HG03439 (cell line): ENCODE data around the gene GSDMA.
"Not testable (repeated sequence)": the region's sequence is repeated elsewhere in the genome, so short reads cannot be mapped to it uniquely, and the experiment has no call there.

Experiments used
- ATAC-seq: cut with Tn5 transposase; IDR thresholded peaks from one replicate; pipeline ENCODE4 v1.9.1; 2021; ENCODE audit warnings: mild to moderate bottlenecking, moderate library complexity; ENCODE audit not compliant: unreplicated experiment

Gene GSDMA

GRCh38 chr17:39996162-39996561 lies 33.4 kb downstream of the GSDMA start:
- no peak for ATAC-seq

GRCh38 chr17:39996800-39997199 lies 34.0 kb downstream of the GSDMA start:
- no peak for ATAC-seq

- ATAC-seq, result no peak
Measured at GRCh38 chr17:39997543-39997942, 34.7 kb downstream of the GSDMA start.

GRCh38 chr17:39999067-39999466 lies 36.3 kb downstream of the GSDMA start:
- ATAC-seq, result no peak

GRCh38 chr17:40000161-40000560 lies 37.4 kb downstream of the GSDMA start:
- ATAC-seq, result no peak

DNA sequence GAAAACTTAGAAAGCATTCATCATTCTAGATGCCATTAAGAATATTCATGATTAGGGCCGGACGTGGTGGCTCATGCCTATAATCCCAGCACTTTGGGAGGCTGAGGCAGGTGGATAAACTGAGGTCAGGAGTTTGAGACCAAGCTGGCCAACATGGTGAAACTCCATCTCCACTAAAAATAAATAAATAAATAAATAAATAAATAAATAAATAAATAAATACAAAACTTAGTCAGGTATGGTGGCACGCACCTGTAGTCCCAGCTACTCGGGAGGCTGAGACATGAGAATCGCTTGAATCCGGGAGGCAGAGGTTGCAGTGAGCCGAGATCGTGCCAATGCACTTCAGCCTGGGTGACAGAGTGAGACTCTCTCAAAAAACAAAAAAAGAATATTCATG lies 38.5 kb downstream of the GSDMA start:
- ATAC-seq, result not testable (repeated sequence)

- ATAC-seq, result no peak
Measured at GRCh38 chr17:40004072-40004471, 41.3 kb downstream of the GSDMA start.

DNA sequence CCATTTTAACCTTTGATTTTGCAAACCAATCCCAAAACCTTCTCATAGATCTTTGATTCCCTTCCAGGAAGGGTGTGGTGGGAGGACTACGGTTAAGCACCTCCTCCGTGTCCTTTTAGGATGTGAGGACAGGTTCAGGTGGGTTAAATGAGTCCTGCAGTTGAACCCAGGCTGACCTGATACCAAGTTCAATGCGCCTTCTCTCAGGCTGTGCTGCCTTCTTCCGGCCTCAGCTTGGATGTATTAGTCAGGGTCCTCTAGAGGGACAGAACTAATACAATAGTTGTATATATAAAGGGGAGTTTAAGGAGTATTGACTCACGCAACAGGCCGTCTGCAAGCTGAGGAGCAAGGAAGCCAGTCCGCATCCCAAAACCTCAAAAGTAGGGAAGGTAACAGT lies 41.9 kb downstream of the GSDMA start:
- ATAC-seq, result no peak

- no peak for ATAC-seq
Measured at GRCh38 chr17:40005520-40005919, 42.7 kb downstream of the GSDMA start.

DNA sequence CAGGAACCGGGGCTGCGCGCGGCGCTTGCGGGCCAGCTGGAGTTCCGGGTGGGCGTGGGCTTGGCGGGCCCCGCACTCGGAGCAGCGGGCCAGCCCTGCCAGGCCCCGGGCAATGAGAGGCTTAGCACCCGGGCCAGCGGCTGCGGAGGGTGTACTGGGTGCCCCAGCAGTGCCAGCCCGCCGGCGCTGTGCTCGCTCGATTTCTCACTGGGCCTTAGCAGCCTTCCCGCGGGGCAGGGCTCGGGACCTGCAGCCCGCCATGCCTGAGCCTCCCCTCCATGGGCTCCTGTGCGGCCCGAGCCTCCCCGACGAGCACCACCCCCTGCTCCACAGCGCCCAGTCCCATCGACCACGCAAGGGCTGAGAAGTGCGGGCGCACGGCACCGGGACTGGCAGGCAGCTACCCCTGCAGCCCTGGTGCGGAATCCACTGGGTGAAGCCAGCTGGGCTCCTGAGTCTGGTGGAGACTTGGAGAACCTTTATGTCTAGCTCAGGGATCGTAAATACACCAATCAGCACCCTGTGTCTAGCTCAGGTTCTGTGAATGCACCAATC lies 48.2 kb downstream of the GSDMA start:
- not testable (repeated sequence) for ATAC-seq

GRCh38 chr17:40012017-40012647 lies 49.3 kb downstream of the GSDMA start:
- not testable (repeated sequence) for ATAC-seq

DNA sequence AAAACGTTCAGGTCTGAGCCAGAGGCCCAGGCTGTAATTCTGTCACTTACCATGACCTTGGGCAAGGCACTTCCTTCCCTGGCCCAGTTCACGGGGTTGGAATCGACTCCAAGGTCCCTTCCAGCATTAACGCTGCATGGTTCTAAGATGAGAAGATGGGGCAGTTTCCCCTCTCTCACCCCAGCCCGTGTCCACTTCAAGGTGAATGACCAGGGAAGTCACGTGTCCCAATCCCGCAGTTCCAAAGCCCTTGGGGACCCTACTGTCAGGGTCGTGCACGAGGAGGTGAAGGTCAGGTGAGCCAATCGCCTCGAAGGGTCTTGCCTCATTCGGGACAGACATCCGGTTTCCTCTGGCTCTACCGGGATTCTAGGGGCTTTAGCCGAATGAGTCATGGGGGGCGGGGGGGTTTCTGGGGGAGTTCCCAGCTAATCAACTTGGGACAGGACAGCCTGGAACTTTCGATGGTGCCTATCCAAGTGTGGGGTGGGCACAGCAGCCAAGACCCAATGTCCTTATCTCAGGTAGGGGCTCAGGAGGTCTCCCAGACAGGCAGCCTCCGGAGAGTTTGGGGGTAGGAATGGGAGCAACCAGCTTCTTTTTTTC lies 51.7 kb downstream of the GSDMA start:
- ATAC-seq, result no peak

GRCh38 chr17:40015005-40015997 lies 52.5 kb downstream of the GSDMA start, which contains the start of gene CSF3:
CSF3 (plus strand) TSS chr17:40015440; CDS start chr17:40015475, 35 bp downstream.
- ATAC-seq, result no peak

DNA sequence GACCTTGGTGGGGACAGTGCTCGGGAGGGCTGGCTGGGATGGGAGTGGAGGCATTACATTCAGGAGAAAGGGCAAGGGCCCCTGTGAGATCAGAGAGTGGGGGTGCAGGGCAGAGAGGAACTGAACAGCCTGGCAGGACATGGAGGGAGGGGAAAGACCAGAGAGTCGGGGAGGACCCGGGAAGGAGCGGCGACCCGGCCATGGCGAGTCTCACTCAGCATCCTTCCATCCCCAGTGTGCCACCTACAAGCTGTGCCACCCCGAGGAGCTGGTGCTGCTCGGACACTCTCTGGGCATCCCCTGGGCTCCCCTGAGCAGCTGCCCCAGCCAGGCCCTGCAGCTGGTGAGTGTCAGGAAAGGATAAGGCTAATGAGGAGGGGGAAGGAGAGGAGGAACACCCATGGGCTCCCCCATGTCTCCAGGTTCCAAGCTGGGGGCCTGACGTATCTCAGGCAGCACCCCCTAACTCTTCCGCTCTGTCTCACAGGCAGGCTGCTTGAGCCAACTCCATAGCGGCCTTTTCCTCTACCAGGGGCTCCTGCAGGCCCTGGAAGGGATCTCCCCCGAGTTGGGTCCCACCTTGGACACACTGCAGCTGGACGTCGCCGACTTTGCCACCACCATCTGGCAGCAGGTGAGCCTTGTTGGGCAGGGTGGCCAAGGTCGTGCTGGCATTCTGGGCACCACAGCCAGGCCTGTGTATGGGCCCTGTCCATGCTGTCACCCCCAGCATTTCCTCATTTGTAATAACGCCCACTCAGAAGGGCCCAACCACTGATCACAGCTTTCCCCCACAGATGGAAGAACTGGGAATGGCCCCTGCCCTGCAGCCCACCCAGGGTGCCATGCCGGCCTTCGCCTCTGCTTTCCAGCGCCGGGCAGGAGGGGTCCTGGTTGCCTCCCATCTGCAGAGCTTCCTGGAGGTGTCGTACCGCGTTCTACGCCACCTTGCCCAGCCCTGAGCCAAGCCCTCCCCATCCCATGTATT lies 53.5 kb downstream of the GSDMA start:
- ATAC-seq, result no peak

DNA sequence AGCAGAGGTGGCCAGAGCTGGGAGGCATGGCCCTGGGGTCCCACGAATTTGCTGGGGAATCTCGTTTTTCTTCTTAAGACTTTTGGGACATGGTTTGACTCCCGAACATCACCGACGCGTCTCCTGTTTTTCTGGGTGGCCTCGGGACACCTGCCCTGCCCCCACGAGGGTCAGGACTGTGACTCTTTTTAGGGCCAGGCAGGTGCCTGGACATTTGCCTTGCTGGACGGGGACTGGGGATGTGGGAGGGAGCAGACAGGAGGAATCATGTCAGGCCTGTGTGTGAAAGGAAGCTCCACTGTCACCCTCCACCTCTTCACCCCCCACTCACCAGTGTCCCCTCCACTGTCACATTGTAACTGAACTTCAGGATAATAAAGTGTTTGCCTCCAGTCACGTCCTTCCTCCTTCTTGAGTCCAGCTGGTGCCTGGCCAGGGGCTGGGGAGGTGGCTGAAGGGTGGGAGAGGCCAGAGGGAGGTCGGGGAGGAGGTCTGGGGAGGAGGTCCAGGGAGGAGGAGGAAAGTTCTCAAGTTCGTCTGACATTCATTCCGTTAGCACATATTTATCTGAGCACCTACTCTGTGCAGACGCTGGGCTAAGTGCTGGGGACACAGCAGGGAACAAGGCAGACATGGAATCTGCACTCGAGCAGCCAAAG lies 54.7 kb downstream of the GSDMA start:
- no peak for ATAC-seq

DNA sequence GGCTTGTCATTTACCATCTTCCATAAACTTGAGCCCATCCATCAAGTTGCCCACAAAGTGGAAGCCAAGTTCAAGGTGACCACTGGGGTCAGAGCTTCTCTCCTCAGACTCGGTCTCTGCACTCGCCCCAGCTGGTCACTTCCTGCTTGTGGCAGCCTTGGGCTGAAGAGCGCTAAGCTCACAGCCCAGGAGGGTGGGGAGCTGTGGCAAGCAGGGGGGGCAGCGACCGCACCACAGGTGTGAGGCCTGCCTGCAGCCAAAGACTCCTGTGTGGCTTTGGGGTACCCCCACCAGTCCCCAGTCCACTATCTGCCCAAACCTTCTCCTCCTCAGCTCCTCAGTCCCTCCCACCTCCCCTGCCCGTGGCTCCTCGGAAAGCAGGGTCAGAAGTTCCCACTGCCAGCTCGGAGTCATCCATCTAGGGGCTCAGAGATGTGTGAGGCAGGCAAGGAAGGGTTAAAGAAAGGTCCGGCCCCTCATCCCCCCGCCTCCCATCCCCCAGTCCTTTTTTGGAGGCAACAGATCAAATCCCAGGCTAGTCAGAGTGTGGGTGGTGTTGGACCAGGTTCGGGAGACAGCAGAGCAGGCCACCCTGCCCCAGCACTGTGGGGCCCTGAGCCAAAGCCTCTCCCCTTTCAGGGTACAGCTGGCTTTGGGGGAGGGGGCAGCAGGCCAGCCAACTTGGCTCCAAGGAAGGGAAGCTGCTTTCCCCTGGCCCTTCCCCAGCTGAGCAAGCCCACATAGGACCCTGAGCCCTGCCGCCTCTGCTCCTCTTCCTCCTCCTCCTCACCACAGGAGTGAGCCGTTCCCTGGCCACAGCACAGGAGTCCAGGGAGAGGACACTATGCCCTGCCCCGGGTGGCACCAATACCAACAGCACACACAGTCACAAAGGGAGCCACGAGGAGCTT lies 55.7 kb downstream of the GSDMA start:
- ATAC-seq, result no peak

DNA sequence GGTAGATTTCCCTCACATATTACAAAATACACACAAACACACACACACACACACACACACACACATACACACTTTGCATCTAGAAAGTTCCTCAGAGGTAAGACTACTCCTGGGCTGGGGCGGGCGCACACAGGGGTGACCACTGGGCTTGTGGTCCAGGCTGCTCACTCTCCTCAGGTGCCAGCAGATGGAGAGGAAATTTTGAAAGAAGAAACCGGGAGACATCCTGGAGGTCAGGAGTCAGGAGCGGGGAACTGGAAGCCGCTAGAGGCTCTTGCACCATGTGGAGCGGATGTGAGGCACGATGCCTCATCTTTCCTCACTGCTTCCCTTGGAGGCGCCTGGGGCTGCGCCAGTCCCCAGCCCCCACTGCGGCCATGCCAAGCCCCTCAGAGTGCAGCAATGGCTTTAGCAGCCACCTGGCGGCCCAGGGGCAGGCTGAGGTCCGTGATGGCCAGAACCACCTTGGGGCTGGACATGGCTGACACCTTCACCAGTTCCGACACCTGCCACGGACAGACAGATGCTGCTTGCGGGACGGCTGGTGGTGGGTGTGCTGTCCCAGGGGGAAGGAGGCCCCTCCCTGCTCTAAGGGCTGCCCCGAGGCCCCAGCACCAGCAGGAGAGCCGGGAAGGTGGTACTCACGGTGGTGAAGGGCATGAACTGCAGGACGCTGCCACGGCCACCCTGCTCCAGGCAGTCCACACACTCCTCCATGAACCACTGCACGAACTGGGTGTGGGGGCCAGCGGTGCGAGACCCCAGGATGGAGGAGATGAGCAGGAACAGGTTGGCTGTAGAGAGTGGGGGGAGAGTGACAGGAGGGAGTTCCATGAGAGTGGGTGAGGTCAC lies 56.6 kb downstream of the GSDMA start:
- no peak for ATAC-seq

DNA sequence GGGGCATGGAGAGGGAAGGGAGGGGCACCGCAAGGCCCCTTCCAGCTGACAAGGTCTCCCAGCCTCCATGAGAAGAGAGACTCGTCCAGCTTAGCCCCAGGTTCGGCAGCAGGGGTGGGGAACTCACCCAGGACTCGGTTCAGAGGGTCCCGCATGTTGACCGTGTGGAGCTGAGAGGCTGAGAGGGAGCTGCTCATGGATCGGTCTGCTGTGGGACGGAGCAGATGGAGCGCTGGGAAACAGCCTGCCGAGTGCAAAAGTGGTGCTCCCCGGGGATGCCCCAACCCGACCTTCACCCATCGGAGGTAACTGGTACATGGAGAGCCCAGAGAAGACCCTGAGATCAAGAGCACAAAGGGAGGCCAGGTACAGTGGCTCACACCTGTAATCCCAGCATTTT lies 57.3 kb downstream of the GSDMA start:
- ATAC-seq, result no peak
